ENCODE data around the gene ZNF385A.

- TF ChIP-seq CTCF (IDR thresholded peaks at IDR 0.05) (no peak), POLR2A (IDR thresholded peaks at IDR 0.05) (no peak)
These were observed 33.3 kb upstream of the ZNF385A start for GRCh38 chr12:54417712-54418440.

All from thyroid gland (tissue), 4 donors.